SH-SY5Y (cell line): ENCODE results near the gene COL13A1.

Source experiments
- GATA2 ChIP-seq: IDR thresholded peaks from 2 replicates; pipeline ENCODE4 v1.6.1; 2011; ENCODE audit warnings: mild to moderate bottlenecking, low read depth, low read length
- GATA3 ChIP-seq: IDR thresholded peaks from 2 replicates; pipeline ENCODE4 v1.6.1; 2011; ENCODE audit warnings: low read depth, mild to moderate bottlenecking, low read length, moderate library complexity

GRCh38 chr10:69876286-69876685, 74.6 kb downstream of the COL13A1 start:
- TF ChIP-seq GATA2 (no peak), GATA3 (no peak)
